ENCODE results near the gene CTTNBP2.

DNA sequence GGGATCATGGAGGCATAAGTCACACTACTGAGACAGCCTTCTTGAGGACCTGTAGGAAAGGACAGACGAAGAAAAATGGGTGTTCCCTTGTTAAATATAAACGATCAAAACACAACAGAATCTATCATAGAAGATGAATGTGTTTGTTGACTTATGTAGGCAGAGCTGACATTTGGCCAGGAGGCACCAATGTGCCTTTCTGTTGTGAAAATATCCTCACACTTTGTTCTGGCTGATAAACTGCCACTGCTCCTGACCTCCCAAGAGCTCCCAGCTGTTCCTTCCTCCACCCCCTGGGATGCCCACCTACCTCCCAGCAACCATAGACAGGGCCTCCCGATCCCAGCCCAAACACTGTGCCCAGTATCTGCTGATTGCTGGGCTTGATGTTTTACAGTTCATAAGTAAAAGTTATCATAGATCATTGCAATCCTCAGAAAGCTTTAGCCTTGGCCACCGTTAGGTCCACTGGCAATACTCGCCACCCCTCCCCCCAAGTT is 116.6 kb downstream of the CTTNBP2 start:
- TF ChIP-seq, protein P1, sequence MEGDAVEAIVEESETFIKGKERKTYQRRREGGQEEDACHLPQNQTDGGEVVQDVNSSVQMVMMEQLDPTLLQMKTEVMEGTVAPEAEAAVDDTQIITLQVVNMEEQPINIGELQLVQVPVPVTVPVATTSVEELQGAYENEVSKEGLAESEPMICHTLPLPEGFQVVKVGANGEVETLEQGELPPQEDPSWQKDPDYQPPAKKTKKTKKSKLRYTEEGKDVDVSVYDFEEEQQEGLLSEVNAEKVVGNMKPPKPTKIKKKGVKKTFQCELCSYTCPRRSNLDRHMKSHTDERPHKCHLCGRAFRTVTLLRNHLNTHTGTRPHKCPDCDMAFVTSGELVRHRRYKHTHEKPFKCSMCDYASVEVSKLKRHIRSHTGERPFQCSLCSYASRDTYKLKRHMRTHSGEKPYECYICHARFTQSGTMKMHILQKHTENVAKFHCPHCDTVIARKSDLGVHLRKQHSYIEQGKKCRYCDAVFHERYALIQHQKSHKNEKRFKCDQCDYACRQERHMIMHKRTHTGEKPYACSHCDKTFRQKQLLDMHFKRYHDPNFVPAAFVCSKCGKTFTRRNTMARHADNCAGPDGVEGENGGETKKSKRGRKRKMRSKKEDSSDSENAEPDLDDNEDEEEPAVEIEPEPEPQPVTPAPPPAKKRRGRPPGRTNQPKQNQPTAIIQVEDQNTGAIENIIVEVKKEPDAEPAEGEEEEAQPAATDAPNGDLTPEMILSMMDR (IDR thresholded peaks at IDR 0.05; ENCODE audit: low read depth, low read length): no peak
- no peak for TF ChIP-seq EZH2phosphoT487 (IDR thresholded peaks at IDR 0.05; ENCODE audit: low read depth)
